Urinary bladder (tissue), 4 donors: Measurements from ENCODE around the gene POLR1A. TPM values are rescaled to one million over a fixed set of nuclear protein-coding genes. Genes with fewer than 3 reads are reported as not detected.

Source experiments
- DNase-seq: peaks from one replicate; pipeline ENCODE4 v3.0.0-alpha.2; 2015; ENCODE audit errors: extremely low spot score
- H3K27ac ChIP-seq: one replicate; pipeline ENCODE4 v1.5.1; 2013; ENCODE audit warnings: low read depth, mild to moderate bottlenecking, moderate library complexity
- H3K36me3 ChIP-seq: one replicate; pipeline ENCODE4 v1.6.1; 2013; ENCODE audit warnings: mild to moderate bottlenecking, moderate library complexity; ENCODE audit not compliant: insufficient read depth
- H3K4me1 ChIP-seq: one replicate; pipeline ENCODE4 v1.6.1; 2013; ENCODE audit warnings: mild to moderate bottlenecking, moderate library complexity; ENCODE audit not compliant: insufficient read depth
- H3K4me3 ChIP-seq: one replicate; pipeline ENCODE4 v1.5.1; 2013; ENCODE audit warnings: low read depth, low read length
- WGBS: extraction: QIAGEN DNeasy Blood & Tissue Kit; methylation state at CpG from one replicate; pipeline ENCODE4 v1.1.7; 2013; 5-methylcytosine and 5-hydroxymethylcytosine counted together
- polyA plus RNA-seq: library from polyadenylated mRNA; stranded (reverse); fragments of 200-250 nt; gene quantifications from one replicate; pipeline ENCODE4 v1.2.3, GENCODE V29; 2013
- total RNA-seq: library from RNA; depleted of rRNA; stranded (reverse); fragments of >200 nt; gene quantifications from one replicate; pipeline ENCODE4 v1.2.3, GENCODE V29; 2014
- donor health status: healthy with polysubstance abuse.
- donor health status: healthy.

The POLR1A gene
- 11.5 TPM for total RNA-seq
- 6.6 TPM for polyA plus RNA-seq

- Histone ChIP-seq H3K36me3 (peaks cover 3% of the 10 kb centered on the region), H3K27ac (no peak within 1 kb of the TSS), H3K4me3 (peak within 1 kb of the TSS; percentile 79), H3K4me1 (no peaks in the 10 kb centered on the region)
- WGBS, result under 1% methylated on average over 38 of the region's 38 CpGs
- peak; percentile 95 for DNase-seq
These were observed at the start of gene POLR1A for GRCh38 chr2:86105252-86105968. Gene POLR1A (minus strand): TSS chr2:86105886. CDS start chr2:86105776, 110 bp downstream.

GRCh38 chr2:86150502-86150901, 44.8 kb upstream of the POLR1A start:
- no peak for DNase-seq
- WGBS, result 95% methylated on average over 2 of the region's 2 CpGs

GRCh38 chr2:86147793-86148192, 42.1 kb upstream of the POLR1A start:
- no peak for DNase-seq
- 88% methylated on average over 2 of the region's 2 CpGs for WGBS
- Histone ChIP-seq H3K4me1 (no peaks in the 10 kb centered on the region), H3K27ac (no peak overlapping the region), H3K4me3 (no peak overlapping the region), H3K36me3 (peaks cover 7% of the 10 kb centered on the region)

More at GRCh38 chr2:86150502-86150901, 44.8 kb upstream of the POLR1A start:
- Histone ChIP-seq H3K4me1 (no peaks in the 10 kb centered on the region), H3K27ac (no peak overlapping the region), H3K4me3 (no peak overlapping the region), H3K36me3 (peaks cover 6% of the 10 kb centered on the region)

DNA sequence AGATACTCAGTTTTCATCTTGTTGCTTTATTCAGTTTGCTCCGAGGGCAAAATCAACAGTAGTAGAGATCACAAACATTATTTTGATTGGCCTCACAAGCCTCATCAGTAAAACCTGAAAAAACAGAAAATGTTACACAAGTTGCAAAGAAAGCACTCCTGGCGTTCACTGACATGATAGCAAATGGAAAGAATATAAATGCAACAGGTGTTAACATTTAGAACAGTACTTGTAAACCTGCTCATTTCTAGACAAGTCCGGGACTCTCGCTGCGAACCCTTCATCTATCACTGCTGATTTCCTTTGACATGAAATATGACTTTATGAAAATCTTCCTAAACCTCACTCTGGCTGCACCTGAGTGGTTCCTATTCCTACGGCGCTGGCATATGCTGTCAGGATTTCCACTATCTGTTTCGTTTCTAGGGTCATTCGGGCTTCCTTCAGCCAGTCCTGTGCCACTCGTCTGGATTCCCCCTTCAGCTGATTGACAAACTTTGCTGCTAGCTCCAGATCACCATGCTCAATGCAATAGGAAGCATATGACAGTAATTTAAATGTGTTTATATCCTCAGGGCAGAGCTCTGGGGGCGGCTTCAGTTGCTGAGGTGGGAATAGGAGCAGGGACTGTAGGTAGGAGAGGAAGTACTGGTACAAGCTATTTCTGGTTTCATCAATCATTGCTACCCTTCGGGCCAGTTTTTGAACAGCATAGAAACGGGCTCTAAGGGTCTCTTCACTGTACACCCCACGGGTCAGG, 38.4 kb upstream of the POLR1A start:
- Histone ChIP-seq H3K4me3 (no peak overlapping the region), H3K36me3 (peaks cover 5% of the 10 kb centered on the region), H3K4me1 (no peaks in the 10 kb centered on the region), H3K27ac (no peak overlapping the region)
- no peak for DNase-seq
- 90% methylated on average over 14 of the region's 14 CpGs for WGBS

GRCh38 chr2:86143307-86143706, 37.6 kb upstream of the POLR1A start:
- 88% methylated on average over 6 of the region's 6 CpGs for WGBS
- Histone ChIP-seq H3K36me3 (peaks cover 5% of the 10 kb centered on the region), H3K4me3 (no peak overlapping the region), H3K4me1 (no peaks in the 10 kb centered on the region), H3K27ac (no peak overlapping the region)
- no peak for DNase-seq

GRCh38 chr2:86142436-86143257, 37.0 kb upstream of the POLR1A start:
- WGBS, result 81% methylated on average over 3 of the region's 3 CpGs
- no peak for DNase-seq
- H3K27ac ChIP-seq, result no peak overlapping the region
- H3K4me1 ChIP-seq, result no peaks in the 10 kb centered on the region
- H3K36me3 ChIP-seq, result peaks cover 5% of the 10 kb centered on the region
- no peak overlapping the region for H3K4me3 ChIP-seq

DNA sequence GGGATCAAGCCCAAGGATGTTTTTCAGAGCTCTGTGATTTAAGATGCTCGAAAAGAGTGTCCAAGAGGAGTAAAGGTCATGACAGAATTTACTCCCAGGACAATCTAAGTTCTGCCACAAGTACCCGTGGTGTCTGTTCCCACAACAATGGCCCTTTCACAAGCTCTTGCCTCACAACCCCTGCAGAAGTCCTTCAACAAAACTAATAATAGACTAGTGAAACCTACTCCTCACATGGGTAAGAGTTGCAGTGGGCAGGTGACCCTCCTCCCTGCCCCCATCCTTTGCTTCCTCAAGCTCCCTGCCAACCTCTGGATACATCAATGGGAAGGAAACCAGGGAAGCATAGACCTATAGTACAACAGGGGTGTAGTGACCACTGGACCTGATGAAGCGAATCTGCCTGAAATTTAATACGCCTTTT, 35.3 kb upstream of the POLR1A start:
- Histone ChIP-seq H3K27ac (no peak overlapping the region), H3K36me3 (peaks cover 5% of the 10 kb centered on the region), H3K4me1 (no peaks in the 10 kb centered on the region), H3K4me3 (no peak overlapping the region)
- DNase-seq, result no peak
- 81% methylated on average over 4 of the region's 4 CpGs for WGBS

- H3K4me3 ChIP-seq, result no peak overlapping the region
- DNase-seq, result no peak
- H3K27ac ChIP-seq, result no peak overlapping the region
- peaks cover 4% of the 10 kb centered on the region for H3K36me3 ChIP-seq
- H3K4me1 ChIP-seq, result no peaks in the 10 kb centered on the region
- WGBS, result 88% methylated on average over 4 of the region's 4 CpGs
These were observed 34.3 kb upstream of the POLR1A start for GRCh38 chr2:86139981-86140380.

DNA sequence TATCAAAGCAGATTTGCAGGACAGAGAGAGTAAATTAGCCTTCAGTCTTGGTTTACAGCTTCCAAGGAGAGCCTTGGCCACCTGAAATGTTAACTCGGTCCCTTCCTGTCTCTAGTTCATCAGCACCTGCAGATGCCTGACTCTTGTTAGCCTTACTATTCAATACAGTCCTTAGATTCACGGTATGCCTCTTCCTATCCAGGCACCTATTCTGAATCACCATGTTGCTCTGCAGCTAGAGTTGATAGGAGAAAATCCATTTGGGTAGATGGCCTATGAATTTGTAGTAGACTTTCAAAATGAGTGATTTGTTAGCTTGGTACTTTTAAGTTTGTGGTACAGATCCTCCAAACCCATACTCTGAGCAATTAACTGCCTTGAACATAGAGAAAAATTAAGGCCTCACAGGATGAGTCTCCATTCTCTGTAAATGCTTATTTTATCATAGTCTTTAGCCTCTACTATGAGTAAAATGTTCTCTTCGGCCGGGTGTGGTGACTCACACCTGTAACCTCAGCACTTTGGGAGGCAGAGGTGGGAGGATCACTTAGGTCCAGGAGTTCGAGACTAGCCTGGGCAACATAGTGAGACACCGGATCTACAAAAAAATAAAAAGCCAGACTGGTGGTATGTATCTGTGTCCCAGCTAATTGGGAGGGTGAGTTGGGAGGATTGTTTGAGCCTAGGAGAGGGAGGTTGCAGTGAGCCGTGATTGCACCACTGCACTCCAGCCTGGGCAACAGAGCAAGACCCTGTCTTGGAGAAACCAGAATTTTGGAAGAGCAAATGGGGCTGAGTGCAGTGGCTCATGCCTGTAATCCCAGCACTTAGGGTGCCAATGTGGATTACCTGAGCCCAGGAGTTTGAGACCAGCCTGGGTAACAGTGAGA, 33.3 kb upstream of the POLR1A start:
- no peak overlapping the region for H3K4me3 ChIP-seq
- WGBS, result 96% methylated on average over 7 of the region's 7 CpGs
- H3K36me3 ChIP-seq, result peaks cover 6% of the 10 kb centered on the region
- DNase-seq, result no peak
- no peak overlapping the region for H3K27ac ChIP-seq
- no peaks in the 10 kb centered on the region for H3K4me1 ChIP-seq

GRCh38 chr2:86136141-86136540, 30.5 kb upstream of the POLR1A start:
- Histone ChIP-seq H3K36me3 (peaks cover 11% of the 10 kb centered on the region), H3K27ac (no peak overlapping the region), H3K4me1 (no peaks in the 10 kb centered on the region), H3K4me3 (no peak overlapping the region)
- no peak for DNase-seq
- WGBS, result 93% methylated on average over 2 of the region's 2 CpGs

DNA sequence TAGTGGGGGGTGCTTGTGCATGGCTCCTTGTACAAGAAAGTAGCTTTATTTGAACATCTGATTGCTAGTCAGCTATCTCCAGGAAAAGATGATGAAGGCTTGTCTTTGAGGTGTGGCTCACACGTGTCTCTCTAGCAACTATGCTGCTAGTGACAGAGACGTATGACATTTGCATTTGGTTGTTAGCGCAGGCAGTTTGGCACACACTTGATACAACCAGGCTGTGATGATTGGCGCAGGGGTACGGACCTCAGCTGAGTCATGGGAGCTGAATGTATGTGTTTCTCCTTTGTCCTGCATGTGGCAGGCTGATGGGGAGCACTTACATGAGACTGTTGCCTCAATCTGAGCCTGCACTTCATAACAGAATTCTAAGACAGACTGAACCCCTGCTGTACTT, 30.0 kb upstream of the POLR1A start:
- DNase-seq, result no peak
- Histone ChIP-seq H3K36me3 (peaks cover 11% of the 10 kb centered on the region), H3K4me1 (no peaks in the 10 kb centered on the region), H3K27ac (no peak overlapping the region), H3K4me3 (no peak overlapping the region)
- WGBS, result 88% methylated on average over 5 of the region's 5 CpGs

DNA sequence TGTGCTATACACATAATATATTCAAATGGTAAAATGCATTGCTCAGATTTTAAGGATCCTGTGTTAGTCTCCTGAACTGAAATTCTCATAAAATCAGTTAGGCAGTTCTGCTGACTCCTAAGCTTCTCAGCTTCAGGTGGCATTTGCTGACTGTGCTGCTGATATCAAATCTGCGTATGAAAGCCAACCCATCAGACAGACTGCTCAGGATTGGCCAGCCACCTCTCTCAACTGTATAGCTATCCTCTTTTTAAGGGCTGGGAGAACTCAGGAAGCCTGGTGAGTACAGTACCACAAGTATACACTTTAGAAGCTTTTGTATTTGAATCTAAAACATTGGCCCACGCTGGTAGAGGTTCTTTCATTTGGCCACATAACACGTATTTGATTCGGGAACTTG, 29.0 kb upstream of the POLR1A start:
- DNase-seq, result no peak
- WGBS, result 95% methylated on average over 4 of the region's 4 CpGs
- H3K4me3 ChIP-seq, result no peak overlapping the region
- peaks cover 11% of the 10 kb centered on the region for H3K36me3 ChIP-seq
- H3K4me1 ChIP-seq, result no peaks in the 10 kb centered on the region
- no peak overlapping the region for H3K27ac ChIP-seq

DNA sequence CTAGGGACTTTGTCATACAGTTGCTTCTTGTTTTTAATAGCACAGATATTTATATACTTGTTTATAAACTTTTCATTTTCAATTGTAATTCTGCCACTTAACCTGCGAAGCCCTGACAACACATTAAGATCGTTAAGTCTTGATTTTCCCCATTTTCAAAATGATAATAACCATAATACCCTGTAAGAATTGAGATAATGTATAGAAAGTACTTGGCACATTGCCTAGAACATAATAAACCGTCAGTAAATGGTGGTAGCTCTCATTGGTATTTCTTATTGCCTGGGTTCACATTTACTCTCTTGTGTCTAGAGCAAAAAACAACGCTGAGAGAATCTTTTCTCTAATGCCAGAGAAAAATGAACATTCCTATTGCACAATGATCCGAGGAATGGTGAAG, 19.0 kb upstream of the POLR1A start:
- peaks cover 17% of the 10 kb centered on the region for H3K36me3 ChIP-seq
- no peak overlapping the region for H3K4me3 ChIP-seq
- no peak overlapping the region for H3K27ac ChIP-seq
- 73% methylated on average over 5 of the region's 5 CpGs for WGBS
- no peaks in the 10 kb centered on the region for H3K4me1 ChIP-seq
- no peak for DNase-seq
